GM21526 (cell line): ENCODE measurements around the gene ZNF14.
"Not testable (repeated sequence)": the region's sequence is repeated elsewhere in the genome, so short reads cannot be mapped to it uniquely, and the experiment has no call there.

ENCODE experiments used
- ATAC-seq: cut with Tn5 transposase; IDR thresholded peaks from one replicate; pipeline ENCODE4 v1.9.1; 2021; ENCODE audit warnings: moderate library complexity; ENCODE audit not compliant: unreplicated experiment, low FRiP score

Gene ZNF14

GRCh38 chr19:19732579-19733501 lies at the start of gene ZNF14:
ZNF14 (minus strand) TSS chr19:19733112; CDS start chr19:19732958, 154 bp downstream.
- peak; percentile 97 for ATAC-seq

DNA sequence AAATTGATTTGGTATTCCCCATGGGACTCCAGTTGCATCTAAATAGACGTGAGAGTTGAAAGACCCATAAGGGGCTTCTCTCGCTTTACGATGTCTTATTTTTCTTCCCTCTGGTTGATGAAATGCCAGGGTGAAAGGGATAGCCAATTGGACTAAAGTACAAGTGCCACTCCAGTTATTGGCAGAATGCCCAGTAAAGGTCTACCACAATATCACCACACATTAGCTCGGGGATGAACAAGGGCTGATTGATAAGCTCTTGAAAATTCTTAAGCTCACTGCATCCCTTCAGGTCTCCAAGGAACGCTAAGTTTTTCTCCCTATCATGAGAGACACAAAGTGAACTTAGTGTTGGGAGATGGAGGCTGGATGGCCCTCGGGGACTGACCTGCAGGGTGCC lies 48.9 kb upstream of the ZNF14 start:
- ATAC-seq = not testable (repeated sequence)

DNA sequence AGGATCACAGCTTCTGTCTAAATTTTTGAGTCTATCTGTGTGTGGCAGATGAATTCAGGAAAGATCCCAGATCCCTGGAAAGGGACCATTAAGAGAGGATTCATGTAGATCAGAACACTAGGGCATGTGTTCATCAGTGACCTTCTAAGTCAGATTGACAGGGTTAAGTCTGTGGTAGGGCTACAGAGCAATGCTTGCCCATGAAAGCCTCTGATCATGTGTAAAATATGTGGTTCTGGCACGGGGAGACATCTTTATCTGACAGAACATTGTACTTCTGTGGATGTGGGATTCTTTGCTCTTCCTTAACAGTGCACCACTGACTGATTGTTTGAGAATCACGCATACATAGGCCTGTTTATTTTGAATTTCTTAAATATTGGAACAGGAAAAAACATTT lies 45.8 kb upstream of the ZNF14 start:
- no peak for ATAC-seq

DNA sequence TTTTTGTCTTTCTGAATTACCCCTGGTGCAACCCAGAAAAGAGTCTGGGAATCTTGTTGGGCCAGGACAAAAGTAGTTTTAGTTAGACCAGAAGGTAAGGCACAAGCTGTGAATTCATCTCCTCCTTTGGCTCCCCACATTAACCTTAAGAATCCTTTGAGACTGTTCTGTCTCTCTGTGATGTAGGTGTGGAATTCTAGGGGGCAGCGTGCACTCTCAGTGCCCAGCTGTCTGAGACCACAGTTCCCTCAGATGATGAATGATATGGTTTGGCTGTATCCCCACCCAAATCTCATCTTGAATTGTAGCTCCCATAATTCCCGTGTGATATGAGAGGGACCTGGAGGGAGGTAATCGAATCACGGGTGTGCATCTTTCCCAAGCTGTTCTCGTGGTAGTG lies 44.8 kb upstream of the ZNF14 start:
- no peak for ATAC-seq

DNA sequence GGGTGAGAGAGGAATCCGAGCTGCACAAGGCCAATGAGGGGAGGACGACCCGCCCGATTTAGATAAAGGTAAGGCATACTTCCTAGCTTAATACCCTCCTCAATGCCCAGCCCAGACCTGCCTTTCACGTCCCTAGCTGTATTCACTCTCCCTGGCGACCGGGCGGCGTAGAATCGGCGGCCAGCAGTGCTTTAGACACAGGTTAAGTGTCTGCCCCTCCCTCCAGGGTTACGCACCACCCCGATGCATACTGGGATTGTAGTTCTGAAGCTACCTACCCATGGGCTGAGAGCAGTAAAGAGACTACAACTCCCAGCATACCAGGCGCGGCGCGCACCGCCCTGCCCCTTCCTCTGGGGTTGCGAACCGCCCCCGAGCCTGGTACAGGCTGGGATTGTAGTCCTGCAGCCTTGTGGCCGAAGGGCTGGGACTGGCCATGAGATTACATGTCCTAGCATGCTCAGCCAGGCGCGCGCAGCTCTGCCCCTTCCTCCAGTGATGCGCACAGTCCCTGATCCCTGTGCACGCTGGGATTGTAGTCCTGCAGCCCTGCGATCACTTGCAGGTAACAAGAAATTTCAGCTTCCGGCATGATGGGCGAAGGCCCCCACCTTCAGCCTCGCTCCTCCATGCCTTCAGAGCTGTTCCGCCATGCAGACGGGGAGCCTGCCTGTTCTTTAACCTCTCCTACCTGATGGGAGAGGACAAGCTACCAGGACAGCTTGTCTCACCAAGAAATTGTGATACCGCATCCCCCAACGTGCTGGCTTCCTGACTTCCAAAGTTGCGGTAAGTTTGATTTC lies 43.5 kb upstream of the ZNF14 start:
- ATAC-seq = peak; percentile 98

GRCh38 chr19:19775891-19776205 lies 42.9 kb upstream of the ZNF14 start:
- ATAC-seq = peak; percentile 4

- no peak for ATAC-seq
These were observed 41.6 kb upstream of the ZNF14 start for GRCh38 chr19:19774354-19775033.

GRCh38 chr19:19771963-19772362 lies 39.1 kb upstream of the ZNF14 start:
- not testable (repeated sequence) for ATAC-seq

DNA sequence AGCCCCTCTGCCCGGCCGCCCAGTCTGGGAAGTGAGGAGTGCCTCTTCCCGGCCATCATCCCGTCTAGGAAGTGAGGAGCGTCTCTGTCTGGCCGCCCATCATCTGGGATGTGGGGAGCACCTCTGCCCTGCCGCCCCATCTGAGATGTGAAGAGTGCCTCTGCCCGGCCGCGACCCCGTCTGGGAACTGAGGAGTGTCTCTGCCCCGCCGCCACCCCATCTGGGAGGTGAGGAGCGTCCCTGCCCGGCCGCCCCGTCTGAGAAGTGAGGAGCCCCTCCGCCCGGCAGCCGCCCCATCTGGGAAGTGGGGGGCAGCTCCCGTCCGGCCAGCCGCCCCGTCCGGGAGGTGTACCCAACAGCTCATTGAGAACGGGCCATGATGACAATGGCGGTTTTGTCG lies 37.1 kb upstream of the ZNF14 start:
- ATAC-seq = not testable (repeated sequence)

DNA sequence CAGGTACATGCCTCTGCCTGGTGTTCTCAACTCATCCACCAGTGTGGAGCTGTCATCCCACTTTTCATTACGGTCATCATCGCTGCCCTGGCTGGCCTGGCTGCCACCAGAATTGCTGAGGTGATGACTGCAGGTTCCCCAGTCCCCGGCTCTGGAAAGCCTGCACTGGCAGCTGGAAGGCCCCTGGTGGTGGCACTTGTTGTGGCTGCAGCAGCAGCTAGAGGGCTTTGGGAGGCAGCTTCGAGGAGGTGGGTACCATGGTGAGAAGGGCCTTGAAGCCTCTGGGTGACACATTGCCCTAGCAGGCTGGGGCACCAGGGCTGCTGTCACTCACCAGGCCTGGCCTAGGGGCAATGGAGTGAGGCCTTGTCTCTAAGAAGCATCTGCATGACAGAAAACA lies 25.3 kb upstream of the ZNF14 start:
- no peak for ATAC-seq

DNA sequence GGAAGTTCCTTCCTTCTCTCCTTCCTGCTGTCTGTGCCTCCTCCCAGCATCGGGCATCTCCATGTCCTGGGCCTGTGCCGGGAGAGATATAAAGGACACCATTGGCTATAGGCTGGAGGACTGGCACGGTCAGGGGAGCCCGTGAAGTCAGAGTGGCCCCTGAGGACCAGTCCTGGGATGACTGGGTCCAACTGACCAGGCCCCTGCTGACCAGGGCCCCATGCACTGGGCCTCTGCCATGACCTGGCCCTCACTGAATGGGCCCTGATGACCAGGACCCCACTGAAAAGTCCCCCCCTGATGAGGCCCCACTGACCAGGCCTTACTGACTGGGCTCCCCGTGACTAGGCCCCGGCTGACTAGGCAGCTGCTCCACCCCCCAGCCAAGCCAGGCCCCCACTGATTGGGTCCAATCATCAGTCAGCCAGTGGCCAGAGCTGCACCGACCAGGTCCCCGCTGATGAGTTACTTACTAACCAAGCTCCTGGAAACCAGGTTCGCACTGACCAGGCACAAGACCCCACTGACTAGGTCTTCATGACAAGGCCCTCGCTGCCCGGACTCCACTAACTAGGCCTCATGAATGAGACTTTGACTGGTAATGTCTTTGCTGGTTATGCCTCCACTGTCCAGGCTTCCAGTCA lies 20.0 kb upstream of the ZNF14 start:
- no peak for ATAC-seq

DNA sequence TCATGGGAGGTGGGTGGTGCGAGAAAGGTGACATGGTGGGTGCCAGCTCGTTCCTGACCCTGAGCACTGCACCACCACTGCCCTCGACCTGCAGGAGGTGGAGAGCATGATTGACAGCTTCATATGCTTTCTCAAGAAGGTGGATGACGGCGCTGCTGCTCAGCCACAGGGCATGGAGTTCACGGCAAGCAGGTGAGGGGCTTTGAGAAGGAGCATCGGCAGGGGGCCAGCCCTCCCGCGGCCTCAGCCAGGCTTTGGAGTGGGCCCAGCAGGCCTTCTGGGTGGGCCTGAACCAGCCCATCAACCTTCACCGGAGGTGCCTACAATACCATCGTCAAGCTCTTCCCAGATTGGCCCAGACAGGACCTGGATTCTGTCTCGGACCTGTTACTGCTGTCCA lies 18.9 kb upstream of the ZNF14 start:
- no peak for ATAC-seq

DNA sequence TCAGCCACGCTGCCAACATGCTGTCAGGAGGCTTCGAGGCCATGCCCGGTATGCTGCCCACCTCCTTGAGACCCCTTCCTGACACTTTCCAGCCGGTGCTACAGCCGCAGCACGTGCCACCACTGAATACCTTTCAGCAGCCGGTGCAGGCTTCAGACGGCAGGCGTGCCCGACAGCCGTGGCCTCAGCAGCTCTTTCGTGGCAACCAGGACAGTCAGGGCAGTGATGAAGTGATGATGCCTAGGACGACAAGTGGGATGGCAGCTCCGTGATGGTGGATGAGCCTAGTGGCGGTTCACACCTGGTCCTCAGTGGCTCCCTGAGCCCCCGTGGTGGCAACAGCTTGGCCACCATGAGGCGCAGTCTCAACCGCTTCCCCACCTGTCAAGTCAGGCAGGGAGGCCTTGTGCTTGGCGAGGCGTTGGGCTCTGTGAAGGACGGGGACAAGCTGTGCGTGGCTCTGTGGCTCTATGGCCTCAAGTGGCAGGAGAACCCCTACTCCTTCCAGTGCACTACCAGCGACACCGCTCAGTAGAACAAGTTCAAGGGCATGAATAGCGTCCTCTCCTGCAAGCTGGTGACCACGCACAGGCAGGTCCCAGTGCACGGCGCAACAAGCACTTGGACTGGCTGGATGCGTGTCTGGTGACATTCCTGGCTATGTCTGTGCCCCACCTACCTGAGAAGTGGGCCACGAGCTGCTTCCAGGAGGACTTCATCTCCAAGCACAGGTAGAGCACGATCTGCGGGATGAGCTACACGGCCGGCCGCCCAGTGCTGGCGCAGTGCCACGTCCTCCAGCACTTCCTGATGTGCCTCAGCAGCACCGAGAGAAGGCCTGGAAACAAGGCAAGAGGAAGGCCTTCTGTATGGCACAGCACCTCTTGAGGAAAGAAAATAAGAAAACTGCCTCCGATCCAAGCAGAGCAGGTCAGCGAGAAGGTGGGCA lies 18.2 kb upstream of the ZNF14 start:
- ATAC-seq = no peak

- no peak for ATAC-seq
These were observed 17.3 kb upstream of the ZNF14 start for GRCh38 chr19:19749908-19750841.

DNA sequence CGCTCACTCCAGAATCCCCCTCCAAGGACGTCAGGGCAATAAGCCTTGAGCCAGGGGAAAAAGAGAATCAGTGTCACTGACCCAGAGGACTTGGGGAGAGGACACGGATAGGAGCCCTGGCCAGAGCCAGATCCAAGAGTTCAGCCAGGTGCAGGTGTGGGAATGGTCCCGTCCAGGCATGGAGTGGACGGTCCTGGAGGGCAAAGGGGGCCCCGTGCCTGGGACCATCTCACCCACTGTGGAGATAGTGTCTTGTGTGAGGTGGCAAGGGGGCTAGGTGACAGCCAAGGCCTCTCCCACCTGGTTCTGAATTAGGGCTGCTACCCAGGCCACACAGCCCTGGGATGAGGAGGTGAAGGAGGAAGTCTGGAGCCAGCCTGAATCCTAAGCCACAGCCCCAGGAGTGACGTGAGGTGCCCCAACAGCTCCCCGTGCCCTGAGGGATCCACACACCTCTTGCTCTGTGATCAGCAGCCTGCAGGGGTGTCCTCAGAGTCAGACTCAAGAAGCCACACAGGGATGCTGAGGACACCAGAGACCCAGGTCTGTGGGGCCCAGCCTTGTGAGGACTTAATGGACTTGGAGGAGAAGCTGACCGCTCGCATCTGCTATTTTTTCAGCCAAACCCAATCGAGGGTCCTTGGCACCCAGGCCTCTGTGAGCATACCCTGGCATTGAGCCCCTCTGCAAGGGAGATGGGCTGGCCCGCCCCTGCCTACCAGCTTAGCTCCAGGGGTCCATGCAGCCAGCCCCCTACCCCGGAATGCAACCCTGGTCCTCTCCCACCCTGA lies 16.4 kb upstream of the ZNF14 start:
- ATAC-seq = no peak

DNA sequence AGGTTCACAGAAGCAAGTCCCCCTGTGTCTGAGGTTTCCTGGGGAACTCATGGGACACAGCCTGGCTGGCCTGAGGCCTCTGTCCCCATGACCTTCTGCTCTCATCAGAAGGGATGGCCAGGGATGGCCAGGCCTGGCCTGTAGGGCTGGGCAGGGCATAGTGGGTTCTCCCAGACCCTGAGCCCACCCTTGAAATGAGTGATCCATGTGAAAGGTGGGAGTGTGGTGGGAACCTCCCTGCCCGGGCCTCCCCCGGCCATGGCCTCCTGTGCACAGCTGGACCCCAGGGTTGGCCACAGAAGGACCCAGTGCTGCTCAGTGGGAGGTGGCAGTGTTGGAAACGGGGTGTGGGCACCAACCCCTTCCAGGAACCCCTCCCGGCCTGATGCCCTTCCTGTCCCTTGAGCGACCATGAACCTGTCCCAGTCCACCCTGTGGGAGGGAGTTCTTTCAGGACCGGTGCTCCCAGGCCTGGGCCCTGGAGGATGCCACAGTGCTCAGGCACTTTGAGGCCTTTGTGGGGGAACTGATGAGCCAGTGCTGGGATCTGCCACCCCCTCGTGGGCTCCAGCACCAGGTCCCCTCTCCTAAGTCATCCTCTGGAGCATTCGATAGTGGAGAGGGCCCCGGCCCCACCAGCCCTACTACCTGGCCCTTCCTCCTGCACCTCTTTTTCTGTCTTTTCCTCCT lies 15.5 kb upstream of the ZNF14 start:
- no peak for ATAC-seq
